ENCODE measurements around the gene PDGFB.

Gene PDGFB

GRCh38 chr22:39244496-39245129 lies at the start of gene PDGFB:
Gene PDGFB (minus strand): TSS chr22:39244982. CDS start chr22:39243963, 1,019 bp downstream.
- DNase-seq, result no peak

GRCh38 chr22:39293766-39294368 lies 49.1 kb upstream of the PDGFB start:
- no peak for DNase-seq

- DNase-seq, result no peak
Measured at GRCh38 chr22:39292561-39293074, 47.8 kb upstream of the PDGFB start.

- no peak for DNase-seq
Measured at GRCh38 chr22:39292031-39292462, 47.3 kb upstream of the PDGFB start.

- no peak for DNase-seq
Measured at GRCh38 chr22:39291523-39291922, 46.7 kb upstream of the PDGFB start.

GRCh38 chr22:39290724-39291161 lies 46.0 kb upstream of the PDGFB start:
- no peak for DNase-seq

- no peak for DNase-seq
Measured at GRCh38 chr22:39289975-39290720, 45.4 kb upstream of the PDGFB start.

GRCh38 chr22:39289533-39289932 lies 44.8 kb upstream of the PDGFB start:
- DNase-seq, result no peak

- DNase-seq, result no peak
Measured at GRCh38 chr22:39288135-39288898, 43.5 kb upstream of the PDGFB start.

- DNase-seq, result no peak
Measured at GRCh38 chr22:39287076-39287725, 42.4 kb upstream of the PDGFB start.

GRCh38 chr22:39284983-39285382 lies 40.2 kb upstream of the PDGFB start:
- no peak for DNase-seq

- no peak for DNase-seq
Measured at GRCh38 chr22:39284142-39284980, 39.6 kb upstream of the PDGFB start.

- no peak for DNase-seq
Measured at GRCh38 chr22:39283322-39284141, 38.8 kb upstream of the PDGFB start.

- DNase-seq, result no peak
Measured at GRCh38 chr22:39282645-39283321, 38.0 kb upstream of the PDGFB start.

- no peak for DNase-seq
Measured at GRCh38 chr22:39281126-39281525, 36.3 kb upstream of the PDGFB start.

GRCh38 chr22:39280250-39280649 lies 35.5 kb upstream of the PDGFB start:
- no peak for DNase-seq

GRCh38 chr22:39279170-39279850 lies 34.5 kb upstream of the PDGFB start:
- no peak for DNase-seq

GRCh38 chr22:39278040-39278439 lies 33.3 kb upstream of the PDGFB start:
- DNase-seq, result no peak

- DNase-seq, result no peak
Measured at GRCh38 chr22:39277142-39277607, 32.4 kb upstream of the PDGFB start.
